DND-41 (cell line): ENCODE measurements around the gene GPR171.

ENCODE experiments used
- ATAC-seq: fragments of 200-7000 bp; cut with Tn5 transposase; 3 replicates; pipeline ENCODE4 v1.9.1; 2021; ENCODE audit warnings: low read depth; ENCODE audit not compliant: insufficient read depth
- DNase-seq: peaks from one replicate; pipeline ENCODE4 v3.0.0-alpha.2; 2020
- H2AFZ ChIP-seq: 2 replicates; pipeline ENCODE4 v1.6.0; 2012; ENCODE audit warnings: low read depth, low read length
- H3K27ac ChIP-seq: 2 replicates; pipeline ENCODE4 v1.5.1; 2012; ENCODE audit warnings: low read length, inconsistent platforms
- H3K27me3 ChIP-seq: fragments of 200-600 bp; sonication (generic); 2 replicates; pipeline ENCODE4 v1.6.0; 2012; ENCODE audit warnings: low read length, mild to moderate bottlenecking, inconsistent platforms; ENCODE audit not compliant: insufficient read depth, poor library complexity
- H3K36me3 ChIP-seq: 2 replicates; pipeline ENCODE4 v1.5.1; 2012; ENCODE audit warnings: low read length, inconsistent platforms; ENCODE audit not compliant: insufficient read depth
- H3K4me1 ChIP-seq: 2 replicates; pipeline ENCODE4 v1.5.1; 2012; ENCODE audit warnings: mild to moderate bottlenecking, low read length; ENCODE audit not compliant: insufficient read depth
- H3K4me2 ChIP-seq: 2 replicates; pipeline ENCODE4 v1.6.0; 2012; ENCODE audit warnings: mild to moderate bottlenecking, moderate library complexity, low read length, inconsistent platforms; ENCODE audit not compliant: insufficient read depth
- H3K4me3 ChIP-seq, 2 experiments: fragments of 200-600 bp in 1 of 2; shearing (Covaris generic) in 1 of 2; 2 replicates each; pipeline ENCODE4 v1.5.1; 2012 to 2016; ENCODE audit warnings: inconsistent platforms in 2 of 2, low read length in 2 of 2, mild to moderate bottlenecking in 2 of 2, low read depth in 1 of 2, moderate library complexity in 1 of 2
- H3K79me2 ChIP-seq: 2 replicates; pipeline ENCODE4 v1.6.0; 2012; ENCODE audit warnings: low read length, inconsistent platforms; ENCODE audit not compliant: insufficient read depth
- H3K9ac ChIP-seq: 2 replicates; pipeline ENCODE4 v1.6.0; 2012; ENCODE audit warnings: low read depth, mild to moderate bottlenecking, inconsistent platforms, low read length, moderate library complexity
- H3K9me3 ChIP-seq: 2 replicates; pipeline ENCODE4 v1.5.1; 2012; ENCODE audit warnings: low read length, moderate library complexity, mild to moderate bottlenecking, inconsistent platforms; ENCODE audit not compliant: insufficient read depth, severe bottlenecking
- H4K20me1 ChIP-seq: 2 replicates; pipeline ENCODE4 v1.6.0; 2012; ENCODE audit warnings: low read length; ENCODE audit not compliant: insufficient read depth
- CTCF ChIP-seq: IDR thresholded peaks from 2 replicates; pipeline ENCODE4 v1.5.1; 2012; ENCODE audit warnings: borderline replicate concordance, low read length, moderate library complexity, mild to moderate bottlenecking; ENCODE audit not compliant: poor library complexity, severe bottlenecking; ENCODE audit errors: extremely low read depth
- EZH2 ChIP-seq: IDR thresholded peaks from 3 replicates; pipeline ENCODE4 v1.6.1; 2012; ENCODE audit warnings: borderline replicate concordance, low read depth, mild to moderate bottlenecking, moderate library complexity, low read length, inconsistent platforms; ENCODE audit not compliant: severe bottlenecking

The GPR171 gene

GRCh38 chr3:151199554-151200438 is 3.2 kb downstream of the GPR171 start:
- Histone ChIP-seq H2AFZ (no peak overlapping the region), H3K4me2 (no peak overlapping the region), H3K36me3 (no peaks in the 10 kb centered on the region), H3K27ac (no peak overlapping the region), H3K9ac (no peak overlapping the region), H3K4me1 (peaks cover 23% of the 10 kb centered on the region), H3K4me3 (no peak overlapping the region), H3K79me2 (no peaks in the 10 kb centered on the region), H3K27me3 (no peaks in the 10 kb centered on the region), H3K9me3 (no peaks in the 10 kb centered on the region), H4K20me1 (no peaks in the 10 kb centered on the region)
- ATAC-seq (0 out of 3 replicates have a peak, but pooled peaks have one; percentile 25), DNase-seq (no peak)
- TF ChIP-seq CTCF (no peak), EZH2 (no peak)

- no peaks in the 10 kb centered on the region for H3K9me3 ChIP-seq
- H3K4me1 ChIP-seq, result peaks cover 23% of the 10 kb centered on the region
- no peak for DNase-seq
- no peaks in the 10 kb centered on the region for H3K79me2 ChIP-seq
- no peak overlapping the region for H2AFZ ChIP-seq
- no peak overlapping the region for H3K4me2 ChIP-seq
- no peaks in the 10 kb centered on the region for H3K27me3 ChIP-seq
- H3K9ac ChIP-seq, result no peak overlapping the region
- no peaks in the 10 kb centered on the region; the same call in 1 of the 2 replicates for H3K36me3 ChIP-seq
- H3K4me3 ChIP-seq, result no peak overlapping the region
- TF ChIP-seq CTCF, result no peak
- TF ChIP-seq EZH2, result no peak
- H4K20me1 ChIP-seq, result no peaks in the 10 kb centered on the region
- H3K27ac ChIP-seq, result no peak overlapping the region
- no peak for ATAC-seq
Observed at GRCh38 chr3:151198849-151199248, 4.2 kb downstream of the GPR171 start.

- TF ChIP-seq CTCF (no peak), EZH2 (no peak)
- no peak for ATAC-seq
- H3K4me1 ChIP-seq, result peaks cover 18% of the 10 kb centered on the region
Observed at GRCh38 chr3:151197981-151198767, 4.8 kb downstream of the GPR171 start.

More at GRCh38 chr3:151197981-151198767, 4.8 kb downstream of the GPR171 start:
- DNase-seq, result no peak
- no peak overlapping the region for H2AFZ ChIP-seq
- no peak overlapping the region for H3K9ac ChIP-seq
- H4K20me1 ChIP-seq, result no peaks in the 10 kb centered on the region
- H3K4me2 ChIP-seq, result no peak overlapping the region
- H3K27ac ChIP-seq, result no peak overlapping the region
- no peak overlapping the region for H3K4me3 ChIP-seq
- no peaks in the 10 kb centered on the region for H3K79me2 ChIP-seq
- no peaks in the 10 kb centered on the region; the same call in 1 of the 2 replicates for H3K36me3 ChIP-seq
- H3K27me3 ChIP-seq, result no peaks in the 10 kb centered on the region
- H3K9me3 ChIP-seq, result no peaks in the 10 kb centered on the region
